K562 (cell line): Measurements from ENCODE around the gene P2RX5. TPM values are rescaled to one million over a fixed set of nuclear protein-coding genes. Genes with fewer than 3 reads are reported as not detected.
A peak's percentile ranks its signal among the peaks of the same experiment; 100 is the strongest.

Experiments used
- ADNP ChIP-seq: fragments of 200-800 bp; sonication (Bioruptor generic); IDR thresholded peaks from 2 replicates; pipeline ENCODE4 v1.6.1; 2016; ENCODE audit warnings: missing genetic modification characterization, missing compliant biosample characterization
- ASH1L ChIP-seq: fragments of 450-650 bp; IDR thresholded peaks from 2 replicates; pipeline ENCODE4 v1.6.1; 2018; ENCODE audit warnings: borderline replicate concordance, mild to moderate bottlenecking, low read depth; ENCODE audit not compliant: partially characterized antibody
- BRD4 ChIP-seq: fragments of 200-600 bp; sonication (generic); IDR thresholded peaks from 2 replicates; pipeline ENCODE4 v1.6.1; 2017; ENCODE audit warnings: inconsistent platforms
- COPS2 ChIP-seq: fragments of 450-650 bp; conservative IDR thresholded peaks from 2 replicates; pipeline ENCODE4 v1.6.1; 2016; ENCODE audit warnings: mild to moderate bottlenecking, moderate library complexity
- DPF2 ChIP-seq: fragments of 450-650 bp; IDR thresholded peaks from 2 replicates; pipeline ENCODE4 v1.6.1; 2016
- GTF2E2 ChIP-seq: fragments of 200-800 bp; sonication (Bioruptor generic); IDR thresholded peaks from 2 replicates; pipeline ENCODE4 v1.6.1; 2016; ENCODE audit warnings: missing genetic modification characterization, missing compliant biosample characterization
- HDAC2 ChIP-seq: fragments of 450-650 bp; IDR thresholded peaks from 2 replicates; pipeline ENCODE4 v1.6.1; 2016; ENCODE audit warnings: mild to moderate bottlenecking
- HDAC6 ChIP-seq: IDR thresholded peaks from 2 replicates; pipeline ENCODE4 v1.6.1; 2012; ENCODE audit warnings: low read depth, mild to moderate bottlenecking, control low read depth, inconsistent platforms, low read length, moderate library complexity
- KAT8 ChIP-seq: fragments of 450-650 bp; IDR thresholded peaks from 2 replicates; pipeline ENCODE4 v1.6.1; 2016; ENCODE audit warnings: low read depth, mild to moderate bottlenecking
- MYC ChIP-seq, 2 experiments: fragments of 250-450 bp in 1 of 2; sonication (Bioruptor Pico) in 1 of 2; IDR thresholded peaks; 2 replicates each; pipeline versions ENCODE4 v1.5.1 to v1.6.1; 2012 to 2021; ENCODE audit warnings: low read depth in 2 of 2, borderline replicate concordance in 1 of 2, improper control_type of control experiment in 1 of 2, low read length in 1 of 2, mild to moderate bottlenecking in 1 of 2, moderate library complexity in 1 of 2
- NUFIP1 ChIP-seq: fragments of 450-650 bp; IDR thresholded peaks from 2 replicates; pipeline ENCODE4 v1.6.1; 2018; ENCODE audit not compliant: partially characterized antibody
- PML ChIP-seq: IDR thresholded peaks from 2 replicates; pipeline ENCODE4 v1.6.1; 2012; ENCODE audit warnings: low read length, inconsistent platforms
- POLR2H ChIP-seq: IDR thresholded peaks from 2 replicates; pipeline ENCODE4 v1.6.1; 2016; ENCODE audit warnings: missing genetic modification characterization, low read depth, mild to moderate bottlenecking, control low read depth, missing compliant biosample characterization, moderate library complexity
- PRDM10 ChIP-seq: fragments of 450-650 bp; IDR thresholded peaks from 2 replicates; pipeline ENCODE4 v1.6.1; 2018; ENCODE audit not compliant: partially characterized antibody
- RBM34 ChIP-seq: fragments of 200-400 bp; formaldehyde crosslinking; IDR thresholded peaks from 2 replicates; pipeline ENCODE4 v1.6.1; 2018; ENCODE audit warnings: low read length, borderline replicate concordance; ENCODE audit not compliant: insufficient read depth
- RFX1 ChIP-seq: fragments of 450-650 bp; IDR thresholded peaks from 2 replicates; pipeline ENCODE4 v1.6.1; 2016; ENCODE audit warnings: mild to moderate bottlenecking, moderate library complexity
- STAT5B ChIP-seq: fragments of 250-450 bp; sonication (Bioruptor Pico); IDR thresholded peaks from 2 replicates; pipeline ENCODE4 v1.8.0; 2021; ENCODE audit warnings: mild to moderate bottlenecking, inconsistent platforms
- THRA ChIP-seq: fragments of 450-650 bp; IDR thresholded peaks from 2 replicates; pipeline ENCODE4 v1.6.1; 2017; ENCODE audit warnings: mild to moderate bottlenecking, moderate library complexity
- TRIM28 ChIP-seq: fragments of 450-650 bp; IDR thresholded peaks from 2 replicates; pipeline ENCODE4 v1.6.1; 2017
- ZBTB34 ChIP-seq: fragments of 250-450 bp; sonication (Bioruptor Pico); IDR thresholded peaks from 2 replicates; pipeline ENCODE4 v1.8.0; 2021; ENCODE audit warnings: mild to moderate bottlenecking, moderate library complexity
- ZNF174 ChIP-seq: fragments of 250-450 bp; sonication (Bioruptor Pico); IDR thresholded peaks from 2 replicates; pipeline ENCODE4 v1.4.0; 2020; ENCODE audit warnings: mild to moderate bottlenecking
- ZNF764 ChIP-seq: fragments of 250-450 bp; sonication (Bioruptor Pico); IDR thresholded peaks from 2 replicates; pipeline ENCODE4 v1.4.0; 2020; ENCODE audit warnings: low read depth, mild to moderate bottlenecking, moderate library complexity
- polyA plus RNA-seq, 8 experiments: library from polyadenylated mRNA; depleted of rRNA in 4 of 8; stranded (reverse) in 5 of 8; unstranded in 3 of 8; fragments of >200 nt; fragmentation: Nextera tagmentation in 2 of 8; fragmentation: Illumina TruSeq in 1 of 8; extraction: Ambion mirVana in 2 of 8; extraction: Trizol in 1 of 8; gene quantifications; 2 replicates each; pipeline versions ENCODE4 v1.2.1 to v1.2.3, GENCODE V29; 2011 to 2014; ENCODE audit warnings: inconsistent platforms in 1 of 8, missing spikeins in 1 of 8
- total RNA-seq, 7 experiments: library from RNA; depleted of rRNA in 6 of 7; stranded (reverse); fragments of >200 nt in 6 of 7; fragmentation: Illumina TruSeq in 2 of 7; extraction: Trizol in 2 of 7; gene quantifications; 2 replicates each; pipeline versions ENCODE4 v1.2.1 to v1.2.3, GENCODE V29; 2011 to 2021; ENCODE audit warnings: low replicate concordance in 1 of 7

Gene P2RX5
- total and polyA plus RNA-seq, 9 of the 15 experiments (the other 6 are each of a cell fraction or from before 2014, with no cell fraction given), result 0.31 to 4.0 (median 1.3) TPM

- peak; percentile 44 for TF ChIP-seq POLR2H (tag)
- no peak for TF ChIP-seq RFX1
- no peak for TF ChIP-seq ADNP (tag)
- no peak for TF ChIP-seq ZNF174 (CRISPR knock-in tag)
- peak; percentile 55; the same call in 1 of the 2 replicates for TF ChIP-seq PML
- TF ChIP-seq KAT8, result no peak
- no peak for TF ChIP-seq ASH1L
- TF ChIP-seq HDAC2, result no peak
- TF ChIP-seq ZNF764 (CRISPR knock-in tag), result no peak
- TF ChIP-seq ZBTB34, result no peak
- TF ChIP-seq NUFIP1, result no peak
- TF ChIP-seq PRDM10, result no peak
- TF ChIP-seq DPF2, result no peak
- no peak for TF ChIP-seq STAT5B
- TF ChIP-seq TRIM28, result no peak
- peak; percentile 55; the same call in 1 of the 2 replicates for TF ChIP-seq GTF2E2 (tag)
- no peak for TF ChIP-seq BRD4
- no peak for TF ChIP-seq RBM34
- TF ChIP-seq COPS2, result no peak
- no peak for TF ChIP-seq THRA
- TF ChIP-seq MYC (IDR thresholded peaks at IDR 0.05; ENCODE audit: low read depth, low read length), result peak; percentile 61; the same call in 1 of the 2 replicates
- no peak for TF ChIP-seq MYC (CRISPR knock-in tag; IDR thresholded peaks at IDR 0.05; ENCODE audit: borderline replicate concordance, low read depth)
- no peak for TF ChIP-seq HDAC6
These were observed 27.8 kb upstream of the P2RX5 start, which contains the start of gene HASPIN (continued) for GRCh38 chr17:3723556-3724377.
